WTC11 (cell line): ENCODE data around the gene PSEN2.

Source experiments
- PRRX2 ChIP-seq: fragments of 250-450 bp; sonication (Bioruptor Pico); IDR thresholded peaks from 2 replicates; pipeline ENCODE4 v1.8.0; 2021; ENCODE audit warnings: mild to moderate bottlenecking
- USF1 ChIP-seq: sonication (generic); formaldehyde crosslinking; IDR thresholded peaks from 2 replicates; pipeline ENCODE4 v1.8.0; 2022; ENCODE audit warnings: mild to moderate bottlenecking, missing genetic modification reagents
- ZNF512 ChIP-seq: sonication (generic); formaldehyde crosslinking; IDR thresholded peaks from 2 replicates; pipeline ENCODE4 v1.8.1; 2022; ENCODE audit warnings: missing genetic modification reagents, borderline replicate concordance
- TF ChIP-seq, protein P1 (sequence below): fragments of 200-600 bp; IDR thresholded peaks from 2 replicates; pipeline ENCODE4 v1.8.0; 2022; ENCODE audit warnings: antibody characterized with exemption
- TF ChIP-seq, protein P2 (sequence below): fragments of 250-450 bp; sonication (Bioruptor Pico); IDR thresholded peaks from 2 replicates; pipeline ENCODE4 v2.1.2; 2022; ENCODE audit warnings: mild to moderate bottlenecking, moderate library complexity

GRCh38 chr1:226867461-226868054 is 2.9 kb upstream of the PSEN2 start:
- TF ChIP-seq, protein P1, sequence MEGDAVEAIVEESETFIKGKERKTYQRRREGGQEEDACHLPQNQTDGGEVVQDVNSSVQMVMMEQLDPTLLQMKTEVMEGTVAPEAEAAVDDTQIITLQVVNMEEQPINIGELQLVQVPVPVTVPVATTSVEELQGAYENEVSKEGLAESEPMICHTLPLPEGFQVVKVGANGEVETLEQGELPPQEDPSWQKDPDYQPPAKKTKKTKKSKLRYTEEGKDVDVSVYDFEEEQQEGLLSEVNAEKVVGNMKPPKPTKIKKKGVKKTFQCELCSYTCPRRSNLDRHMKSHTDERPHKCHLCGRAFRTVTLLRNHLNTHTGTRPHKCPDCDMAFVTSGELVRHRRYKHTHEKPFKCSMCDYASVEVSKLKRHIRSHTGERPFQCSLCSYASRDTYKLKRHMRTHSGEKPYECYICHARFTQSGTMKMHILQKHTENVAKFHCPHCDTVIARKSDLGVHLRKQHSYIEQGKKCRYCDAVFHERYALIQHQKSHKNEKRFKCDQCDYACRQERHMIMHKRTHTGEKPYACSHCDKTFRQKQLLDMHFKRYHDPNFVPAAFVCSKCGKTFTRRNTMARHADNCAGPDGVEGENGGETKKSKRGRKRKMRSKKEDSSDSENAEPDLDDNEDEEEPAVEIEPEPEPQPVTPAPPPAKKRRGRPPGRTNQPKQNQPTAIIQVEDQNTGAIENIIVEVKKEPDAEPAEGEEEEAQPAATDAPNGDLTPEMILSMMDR = no peak
- TF ChIP-seq PRRX2 (no peak), ZNF512 (CRISPR knock-in tag) (no peak), USF1 (CRISPR knock-in tag) (no peak)
- TF ChIP-seq, protein P2, sequence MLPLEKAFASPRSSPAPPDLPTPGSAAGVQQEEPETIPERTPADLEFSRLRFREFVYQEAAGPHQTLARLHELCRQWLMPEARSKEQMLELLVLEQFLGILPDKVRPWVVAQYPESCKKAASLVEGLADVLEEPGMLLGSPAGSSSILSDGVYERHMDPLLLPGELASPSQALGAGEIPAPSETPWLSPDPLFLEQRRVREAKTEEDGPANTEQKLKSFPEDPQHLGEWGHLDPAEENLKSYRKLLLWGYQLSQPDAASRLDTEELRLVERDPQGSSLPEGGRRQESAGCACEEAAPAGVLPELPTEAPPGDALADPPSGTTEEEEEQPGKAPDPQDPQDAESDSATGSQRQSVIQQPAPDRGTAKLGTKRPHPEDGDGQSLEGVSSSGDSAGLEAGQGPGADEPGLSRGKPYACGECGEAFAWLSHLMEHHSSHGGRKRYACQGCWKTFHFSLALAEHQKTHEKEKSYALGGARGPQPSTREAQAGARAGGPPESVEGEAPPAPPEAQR (CRISPR knock-in tag) = no peak
